Effector memory CD4-positive, alpha-beta T cell (primary cell): Measurements from ENCODE around the gene CDKAL1.
"Not testable (repeated sequence)": the region's sequence is repeated elsewhere in the genome, so short reads cannot be mapped to it uniquely, and the experiment has no call there.

Source experiments
- DNase-seq, 3 donors: peaks; one replicate each; pipeline ENCODE4 v3.0.0-alpha.2; 2020
- H3K27ac ChIP-seq: 2 replicates; pipeline ENCODE4 v1.7.0; 2013; ENCODE audit warnings: mild to moderate bottlenecking, low read length, moderate library complexity; ENCODE audit not compliant: insufficient read depth, poor library complexity, severe bottlenecking
- H3K27me3 ChIP-seq: replicated peaks from 2 replicates; pipeline ENCODE4 v1.7.0; 2013; ENCODE audit warnings: mild to moderate bottlenecking, low read length; ENCODE audit not compliant: insufficient read depth, control insufficient read depth, poor library complexity, severe bottlenecking
- H3K36me3 ChIP-seq: 2 replicates; pipeline ENCODE4 v1.7.0; 2013; ENCODE audit warnings: mild to moderate bottlenecking, low read length, moderate library complexity; ENCODE audit not compliant: control insufficient read depth, insufficient read depth
- H3K4me1 ChIP-seq: 2 replicates; pipeline ENCODE4 v1.7.0; 2013; ENCODE audit warnings: low read length, mild to moderate bottlenecking; ENCODE audit not compliant: control insufficient read depth, insufficient read depth, poor library complexity, severe bottlenecking
- H3K4me3 ChIP-seq: 2 replicates; pipeline ENCODE4 v1.7.0; 2013; ENCODE audit warnings: low read length, low read depth, mild to moderate bottlenecking; ENCODE audit not compliant: insufficient read depth, poor library complexity, severe bottlenecking
- H3K9me3 ChIP-seq: 2 replicates; pipeline ENCODE4 v1.7.0; 2013; ENCODE audit warnings: mild to moderate bottlenecking, low read length, moderate library complexity; ENCODE audit not compliant: control insufficient read depth

CDKAL1 gene

GRCh38 chr6:20606831-20607230 is 72.6 kb downstream of the CDKAL1 start:
- Histone ChIP-seq H3K4me3 (no peak overlapping the region), H3K27me3 (no peaks in the 10 kb centered on the region), H3K9me3 (no peaks in the 10 kb centered on the region), H3K4me1 (no peaks in the 10 kb centered on the region), H3K27ac (no peak overlapping the region), H3K36me3 (peaks cover 3% of the 10 kb centered on the region)
- DNase-seq = no peak

DNA sequence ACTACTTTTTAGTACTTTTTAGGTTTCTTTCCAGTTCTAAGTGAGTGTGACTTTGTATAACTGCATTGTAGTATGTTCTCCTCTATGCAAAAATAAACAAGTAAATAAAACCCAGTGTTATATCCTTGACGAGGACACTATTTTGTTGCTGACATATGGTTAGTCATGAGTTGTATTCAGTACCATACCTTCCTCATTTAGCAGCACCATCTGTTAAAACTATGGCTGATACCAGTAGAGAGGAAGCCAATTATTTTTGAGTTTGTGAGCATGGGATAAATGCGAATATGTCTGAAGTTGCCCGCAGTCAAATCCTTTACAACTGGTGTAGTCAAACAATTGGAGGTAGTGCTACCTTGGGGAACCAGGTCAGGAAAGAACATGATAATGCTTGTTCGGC is 74.1 kb downstream of the CDKAL1 start:
- no peak for DNase-seq
- Histone ChIP-seq H3K27me3 (no peaks in the 10 kb centered on the region), H3K4me1 (no peaks in the 10 kb centered on the region), H3K36me3 (no peaks in the 10 kb centered on the region), H3K27ac (no peak overlapping the region), H3K4me3 (no peak overlapping the region), H3K9me3 (no peaks in the 10 kb centered on the region)

- Histone ChIP-seq H3K4me1 (no peaks in the 10 kb centered on the region), H3K27me3 (no peaks in the 10 kb centered on the region), H3K4me3 (no peak overlapping the region), H3K27ac (no peak overlapping the region), H3K9me3 (no peaks in the 10 kb centered on the region), H3K36me3 (no peaks in the 10 kb centered on the region)
- no peak for DNase-seq
These were observed 74.6 kb downstream of the CDKAL1 start for GRCh38 chr6:20608905-20609304.

DNA sequence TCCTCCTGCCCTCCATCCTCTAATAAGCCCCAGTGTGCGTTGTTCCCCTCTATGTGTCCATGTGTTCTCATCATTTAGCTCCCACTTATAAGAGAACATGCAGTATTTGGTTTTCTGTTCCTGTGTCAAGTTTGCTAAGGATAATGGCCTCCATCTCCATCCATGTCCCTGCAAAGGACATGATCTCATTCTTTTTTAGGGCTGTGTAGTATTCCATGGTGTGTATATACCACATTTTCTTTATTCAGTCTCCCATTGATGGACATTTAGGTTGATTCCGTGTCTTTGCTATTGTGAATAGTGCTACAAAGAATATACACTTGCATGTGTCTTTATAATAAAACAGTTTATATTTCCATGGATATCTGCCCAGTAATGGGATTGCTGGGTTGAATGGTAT is 75.7 kb downstream of the CDKAL1 start:
- not testable (repeated sequence) for H3K4me3 ChIP-seq, H3K36me3 ChIP-seq, H3K4me1 ChIP-seq, H3K9me3 ChIP-seq, DNase-seq, H3K27me3 ChIP-seq, H3K27ac ChIP-seq

DNA sequence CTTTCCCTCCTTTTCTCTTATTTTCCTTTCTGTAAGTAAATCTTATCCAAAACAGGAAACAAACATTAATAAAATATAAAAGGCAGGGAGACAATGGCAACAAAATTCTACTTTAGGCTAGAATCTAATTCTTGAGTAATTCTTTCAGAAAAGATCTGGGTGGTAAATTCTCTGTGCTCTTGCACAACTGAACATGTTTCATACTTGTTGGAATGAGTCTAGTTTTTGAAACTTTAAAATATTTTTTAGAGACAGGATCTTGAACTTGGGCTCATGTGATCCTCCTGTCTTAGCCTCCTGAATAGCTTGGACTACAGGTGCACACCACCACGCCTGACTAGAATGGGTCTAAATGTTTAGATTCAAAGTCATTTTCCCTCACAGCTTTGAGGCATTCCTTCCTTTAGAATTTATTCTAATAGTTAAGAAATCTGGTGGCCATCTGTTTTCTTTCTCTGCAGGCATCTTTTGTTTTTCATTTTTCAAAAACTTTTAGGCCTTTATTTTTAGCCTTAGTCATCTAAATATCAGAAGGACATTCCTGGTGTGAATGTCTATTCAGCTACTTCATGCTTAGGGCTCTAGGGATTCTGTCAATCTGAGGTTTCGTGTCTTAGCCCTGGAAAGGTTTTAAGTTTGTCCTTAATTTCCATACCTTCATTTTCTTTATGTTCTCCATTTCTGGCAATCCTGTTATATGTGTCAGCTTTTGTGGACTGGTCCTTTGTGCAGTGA is 76.5 kb downstream of the CDKAL1 start:
- Histone ChIP-seq H3K9me3 (no peaks in the 10 kb centered on the region), H3K27ac (no peak overlapping the region), H3K4me3 (no peak overlapping the region), H3K36me3 (no peaks in the 10 kb centered on the region), H3K4me1 (no peaks in the 10 kb centered on the region), H3K27me3 (no peaks in the 10 kb centered on the region)
- DNase-seq = no peak

DNA sequence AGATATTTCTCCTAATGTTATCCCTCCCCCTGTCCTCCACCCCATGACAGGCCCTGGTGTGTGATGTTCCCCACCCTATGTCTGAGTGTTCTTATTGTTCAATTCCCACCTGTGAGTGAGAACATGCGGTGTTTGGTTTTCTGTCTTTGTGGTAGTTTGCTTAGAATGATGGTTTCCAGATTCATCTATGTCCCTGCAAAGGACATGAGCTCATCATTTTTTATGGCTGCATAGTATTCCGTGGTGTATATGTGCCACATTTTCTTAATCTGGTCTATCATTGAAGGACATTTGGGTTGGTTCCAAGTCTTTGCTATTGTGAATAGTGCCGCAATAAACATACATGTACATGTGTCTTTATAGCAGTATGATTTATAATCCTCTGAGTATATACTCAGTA is 83.3 kb downstream of the CDKAL1 start:
- H3K9me3 ChIP-seq, DNase-seq, H3K27ac ChIP-seq, H3K4me1 ChIP-seq, H3K27me3 ChIP-seq, H3K4me3 ChIP-seq, H3K36me3 ChIP-seq: not testable (repeated sequence)

DNA sequence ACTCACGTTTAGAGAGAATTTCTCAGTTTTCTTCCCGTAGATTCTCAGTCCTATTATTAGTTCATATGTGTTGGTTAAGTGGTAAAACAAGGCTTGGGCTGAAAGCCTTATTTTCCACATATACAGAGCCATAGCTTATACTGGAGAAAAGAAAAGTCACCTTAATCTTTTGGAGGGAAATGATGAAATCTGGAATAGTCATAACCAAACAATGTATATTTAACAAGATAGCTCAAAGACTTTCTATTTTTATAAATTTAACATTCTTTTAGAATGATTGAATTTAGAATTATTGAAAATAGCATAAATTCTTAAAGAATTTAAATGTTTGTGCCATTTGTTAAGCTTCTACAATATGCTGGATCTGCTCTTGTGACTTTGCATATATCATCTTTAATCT is 85.8 kb downstream of the CDKAL1 start:
- no peak for DNase-seq
- H3K4me3 ChIP-seq = no peak overlapping the region
- H3K36me3 ChIP-seq = peaks cover 2% of the 10 kb centered on the region
- no peaks in the 10 kb centered on the region for H3K9me3 ChIP-seq
- no peaks in the 10 kb centered on the region for H3K27me3 ChIP-seq
- no peaks in the 10 kb centered on the region for H3K4me1 ChIP-seq
- no peak overlapping the region for H3K27ac ChIP-seq

GRCh38 chr6:20623761-20624160 is 89.5 kb downstream of the CDKAL1 start:
- Histone ChIP-seq H3K27me3 (no peaks in the 10 kb centered on the region), H3K9me3 (no peaks in the 10 kb centered on the region), H3K4me1 (no peaks in the 10 kb centered on the region), H3K27ac (no peak overlapping the region), H3K36me3 (peaks cover 2% of the 10 kb centered on the region), H3K4me3 (no peak overlapping the region)
- no peak for DNase-seq

DNA sequence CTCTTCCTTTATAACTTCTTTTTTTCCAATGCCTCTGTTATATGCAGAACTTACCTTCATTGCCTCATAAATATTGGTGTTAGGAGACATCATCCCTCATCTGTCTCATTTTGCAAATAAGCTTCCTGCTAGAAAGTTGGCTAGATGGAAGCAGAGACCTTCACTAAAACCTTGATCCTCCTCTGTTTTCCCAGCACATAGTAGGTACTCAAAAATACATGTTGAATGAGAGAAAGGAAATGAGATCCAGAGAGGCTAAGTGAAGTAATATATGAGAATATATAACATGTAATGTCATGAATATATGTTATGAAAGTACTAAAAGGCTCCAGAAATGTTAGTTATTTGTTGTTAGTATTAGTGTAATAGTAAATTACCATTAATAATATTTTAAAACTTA is 91.9 kb downstream of the CDKAL1 start:
- Histone ChIP-seq H3K9me3 (no peaks in the 10 kb centered on the region), H3K4me3 (no peak overlapping the region), H3K36me3 (no peaks in the 10 kb centered on the region), H3K27ac (no peak overlapping the region), H3K4me1 (no peaks in the 10 kb centered on the region), H3K27me3 (no peaks in the 10 kb centered on the region)
- no peak for DNase-seq

- no peaks in the 10 kb centered on the region for H3K36me3 ChIP-seq
- no peak for DNase-seq
- H3K27me3 ChIP-seq = no peaks in the 10 kb centered on the region
- no peak overlapping the region for H3K4me3 ChIP-seq
- no peaks in the 10 kb centered on the region for H3K4me1 ChIP-seq
- H3K9me3 ChIP-seq = no peaks in the 10 kb centered on the region
- no peak overlapping the region for H3K27ac ChIP-seq
These were observed 95.3 kb downstream of the CDKAL1 start for GRCh38 chr6:20629509-20629908.
